CMK (cell line): ENCODE results near the gene IFT81.
A peak's percentile ranks its signal among the peaks of the same experiment; 100 is the strongest.
"Not testable (repeated sequence)": the region's sequence is repeated elsewhere in the genome, so short reads cannot be mapped to it uniquely, and the experiment has no call there.

Source experiments
- DNase-seq: peaks from one replicate; pipeline ENCODE4 v3.0.0-alpha.2; 2010; ENCODE audit warnings: low read depth

The IFT81 gene

GRCh38 chr12:110245369-110245772, 121.2 kb downstream of the IFT81 start:
- no peak for DNase-seq

- DNase-seq = no peak
Observed at GRCh38 chr12:110246636-110247339, 122.6 kb downstream of the IFT81 start.

GRCh38 chr12:110247340-110248095, 123.4 kb downstream of the IFT81 start:
- no peak for DNase-seq

GRCh38 chr12:110248096-110248447, 123.9 kb downstream of the IFT81 start:
- DNase-seq = no peak

- DNase-seq = no peak
Observed at GRCh38 chr12:110249105-110249504, 124.9 kb downstream of the IFT81 start.

GRCh38 chr12:110249716-110250225, 125.6 kb downstream of the IFT81 start:
- no peak for DNase-seq

GRCh38 chr12:110251381-110251780, 127.2 kb downstream of the IFT81 start:
- no peak for DNase-seq

- no peak for DNase-seq
Observed at GRCh38 chr12:110252716-110253115, 128.6 kb downstream of the IFT81 start.

- DNase-seq = no peak
Observed at GRCh38 chr12:110253176-110253575, 129.0 kb downstream of the IFT81 start.

GRCh38 chr12:110254971-110255540, 130.9 kb downstream of the IFT81 start:
- no peak for DNase-seq

GRCh38 chr12:110255890-110256456, 131.8 kb downstream of the IFT81 start:
- not testable (repeated sequence) for DNase-seq

- DNase-seq = peak; percentile 55
Observed at GRCh38 chr12:110256780-110257431, 132.7 kb downstream of the IFT81 start.

- DNase-seq = no peak
Observed at GRCh38 chr12:110258466-110258865, 134.3 kb downstream of the IFT81 start.

- DNase-seq = no peak
Observed at GRCh38 chr12:110262442-110263388, 138.6 kb downstream of the IFT81 start.

GRCh38 chr12:110266381-110266960, 142.3 kb downstream of the IFT81 start:
- DNase-seq = no peak

GRCh38 chr12:110266980-110267620, 142.9 kb downstream of the IFT81 start:
- DNase-seq = no peak
